ENCODE results near the gene OR52N5. TPM values are rescaled to one million over a fixed set of nuclear protein-coding genes. Genes with fewer than 3 reads are reported as not detected.

The OR52N5 gene
- total RNA-seq, 2 donors from 2014 or later, result not detected

DNA sequence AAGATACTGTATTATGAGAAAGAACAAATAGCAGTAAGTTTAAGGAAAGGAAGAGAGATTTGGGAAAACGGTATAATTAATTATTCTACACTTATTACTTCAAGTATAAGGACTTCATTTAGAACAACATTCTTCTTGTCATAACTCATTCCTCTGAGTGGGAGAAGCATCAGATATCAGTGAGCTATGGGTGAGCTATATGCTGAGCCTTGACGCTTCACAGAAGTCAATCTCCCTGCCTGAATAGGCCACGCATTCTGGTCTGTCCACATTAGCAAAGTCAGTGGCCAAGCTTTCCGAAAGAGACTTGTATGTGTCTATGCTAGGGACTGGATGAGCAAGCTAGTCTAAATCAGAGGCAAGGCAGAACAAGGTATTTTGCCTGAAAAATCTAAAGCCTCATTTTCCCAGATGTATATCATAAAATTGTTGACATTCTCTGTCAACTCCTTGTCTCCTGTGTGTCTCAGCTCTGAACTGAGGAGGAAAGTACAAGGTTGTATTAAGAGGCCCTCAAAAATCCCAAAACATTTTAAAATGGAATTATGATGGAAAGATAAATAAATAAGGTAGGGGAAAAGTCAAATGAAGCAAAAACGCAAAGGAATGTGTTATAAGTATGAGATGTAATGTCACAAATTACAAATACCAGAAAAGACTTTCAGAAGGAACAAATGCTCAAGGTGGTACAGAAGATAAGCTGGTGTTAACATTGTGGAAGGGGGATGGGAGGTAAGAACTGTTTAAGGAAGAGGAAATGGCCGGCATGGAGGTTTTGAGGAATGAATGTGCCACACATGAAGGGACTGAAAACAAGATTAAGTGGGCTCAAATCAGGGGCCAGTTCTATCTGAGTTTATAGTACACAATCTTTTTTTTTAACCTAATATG is 27.0 kb upstream of the OR52N5 start:
- Histone ChIP-seq H3K4me1 (replicated peaks) (no peaks in the 10 kb centered on the region), H3K36me3 (no peaks in the 10 kb centered on the region), H3K4me3 (no peak overlapping the region), H3K27me3 (replicated peaks; ENCODE audit: insufficient read depth) (no peaks in the 10 kb centered on the region), H3K9me3 (no peaks in the 10 kb centered on the region), H3K27ac (no peak overlapping the region)
- intact Hi-C loops (cut with DNase I), result loop anchor here (5.0 to 10.0 kb wide), 3 partner anchors 135 to 683 kb away; no protein-coding TSS in a partner anchor
- TF ChIP-seq POLR2AphosphoS5 (IDR thresholded peaks at IDR 0.05) (no peak), POLR2A (IDR thresholded peaks at IDR 0.05) (no peak)
- TF ChIP-seq, protein P1, sequence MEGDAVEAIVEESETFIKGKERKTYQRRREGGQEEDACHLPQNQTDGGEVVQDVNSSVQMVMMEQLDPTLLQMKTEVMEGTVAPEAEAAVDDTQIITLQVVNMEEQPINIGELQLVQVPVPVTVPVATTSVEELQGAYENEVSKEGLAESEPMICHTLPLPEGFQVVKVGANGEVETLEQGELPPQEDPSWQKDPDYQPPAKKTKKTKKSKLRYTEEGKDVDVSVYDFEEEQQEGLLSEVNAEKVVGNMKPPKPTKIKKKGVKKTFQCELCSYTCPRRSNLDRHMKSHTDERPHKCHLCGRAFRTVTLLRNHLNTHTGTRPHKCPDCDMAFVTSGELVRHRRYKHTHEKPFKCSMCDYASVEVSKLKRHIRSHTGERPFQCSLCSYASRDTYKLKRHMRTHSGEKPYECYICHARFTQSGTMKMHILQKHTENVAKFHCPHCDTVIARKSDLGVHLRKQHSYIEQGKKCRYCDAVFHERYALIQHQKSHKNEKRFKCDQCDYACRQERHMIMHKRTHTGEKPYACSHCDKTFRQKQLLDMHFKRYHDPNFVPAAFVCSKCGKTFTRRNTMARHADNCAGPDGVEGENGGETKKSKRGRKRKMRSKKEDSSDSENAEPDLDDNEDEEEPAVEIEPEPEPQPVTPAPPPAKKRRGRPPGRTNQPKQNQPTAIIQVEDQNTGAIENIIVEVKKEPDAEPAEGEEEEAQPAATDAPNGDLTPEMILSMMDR (IDR thresholded peaks at IDR 0.05), result no peak
- 74% methylated on average over 6 of the region's 6 CpGs for WGBS
- DNase-seq (ENCODE audit: low spot score), result no peak

DNA sequence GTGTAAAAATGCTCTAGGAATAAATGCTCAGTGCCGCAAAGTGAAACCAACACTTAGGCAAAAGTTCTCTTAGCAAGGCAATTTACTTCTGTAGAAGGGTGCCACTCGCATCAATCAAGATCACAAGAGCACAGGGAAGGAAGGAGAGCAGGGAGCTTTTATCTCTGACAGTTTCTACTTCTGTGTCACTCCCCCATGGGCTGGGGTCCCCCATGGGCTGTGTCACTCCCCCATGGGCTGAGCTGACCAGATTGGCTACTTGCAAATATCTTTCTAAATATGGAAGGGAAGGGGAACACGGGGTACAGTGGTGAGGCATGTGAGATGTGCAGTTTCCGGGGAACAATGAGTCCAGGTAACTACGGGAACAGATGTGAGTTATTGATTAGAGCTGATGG is 26.0 kb upstream of the OR52N5 start:
- no peak for DNase-seq (ENCODE audit: low spot score)
- no peaks in the 10 kb centered on the region for H3K4me1 ChIP-seq (replicated peaks)
- H3K36me3 ChIP-seq, result no peaks in the 10 kb centered on the region

GRCh38 chr11:5808500-5809121 is 25.5 kb upstream of the OR52N5 start, which contains the start of gene OR52N2:
OR52N2 (plus strand) TSS chr11:5808924; CDS start chr11:5820336, 11,412 bp downstream.
- WGBS, result 24% methylated on average over 24 of the region's 24 CpGs
- Histone ChIP-seq H3K9me3 (no peaks in the 10 kb centered on the region), H3K4me1 (replicated peaks) (no peaks in the 10 kb centered on the region), H3K27ac (no peak within 1 kb of the TSS), H3K36me3 (no peaks in the 10 kb centered on the region), H3K27me3 (replicated peaks; ENCODE audit: insufficient read depth) (no peaks in the 10 kb centered on the region), H3K4me3 (peak within 1 kb of the TSS; percentile 18 to 20)
- DNase-seq (ENCODE audit: low spot score), result peak; percentile 63
- TF ChIP-seq, protein P1 (IDR thresholded peaks at IDR 0.05), result peak; percentile 41 to 79 (median 68)
- TF ChIP-seq POLR2AphosphoS5 (IDR thresholded peaks at IDR 0.05), result no peak
- intact Hi-C loops (cut with DNase I), result loop anchor here (5.0 to 10.0 kb wide), 3 partner anchors 134 to 681 kb away; no protein-coding TSS in a partner anchor

More for the DNA sequence above, 26.0 kb upstream of the OR52N5 start:
- Histone ChIP-seq H3K27me3 (replicated peaks; ENCODE audit: insufficient read depth) (no peaks in the 10 kb centered on the region), H3K9me3 (no peaks in the 10 kb centered on the region), H3K4me3 (peak overlapping the region; percentile 18 to 20), H3K27ac (no peak overlapping the region)
- TF ChIP-seq POLR2AphosphoS5 (IDR thresholded peaks at IDR 0.05) (no peak), POLR2A (IDR thresholded peaks at IDR 0.05) (no peak)
- TF ChIP-seq, protein P1 (IDR thresholded peaks at IDR 0.05), result no peak
- 60% methylated on average over 5 of the region's 5 CpGs for WGBS
- intact Hi-C loops (cut with DNase I), result loop anchor here (5.0 to 10.0 kb wide), 3 partner anchors 134 to 682 kb away; no protein-coding TSS in a partner anchor

DNA sequence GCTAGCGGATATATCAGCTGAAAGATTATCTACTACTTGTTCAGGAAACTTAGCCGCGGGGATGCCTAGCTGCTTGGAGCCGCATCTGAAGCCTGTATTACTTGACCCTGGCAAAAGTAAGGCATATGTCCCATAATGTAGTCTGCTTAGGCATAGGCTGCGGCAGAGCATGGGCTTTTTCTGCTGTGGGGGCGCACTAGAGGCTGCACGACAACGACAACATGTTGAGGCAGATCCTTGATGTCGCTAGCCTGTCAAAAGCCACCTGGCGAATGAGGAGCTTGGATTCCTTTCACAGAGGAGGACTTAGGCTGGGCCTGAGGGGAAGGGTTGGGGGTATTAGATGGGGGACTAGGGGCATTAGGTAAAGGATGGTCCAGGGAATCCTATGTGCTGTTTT is 24.4 kb upstream of the OR52N5 start:
- WGBS, result 59% methylated on average over 10 of the region's 10 CpGs
- no peak for DNase-seq (ENCODE audit: low spot score)
- Histone ChIP-seq H3K36me3 (no peaks in the 10 kb centered on the region), H3K27ac (no peak overlapping the region), H3K9me3 (no peaks in the 10 kb centered on the region), H3K4me3 (no peak overlapping the region), H3K27me3 (replicated peaks; ENCODE audit: insufficient read depth) (no peaks in the 10 kb centered on the region), H3K4me1 (replicated peaks) (no peaks in the 10 kb centered on the region)
- no peak for TF ChIP-seq POLR2A (IDR thresholded peaks at IDR 0.05)
- no peak for TF ChIP-seq POLR2AphosphoS5 (IDR thresholded peaks at IDR 0.05)
- TF ChIP-seq, protein P1 (IDR thresholded peaks at IDR 0.05), result no peak
- intact Hi-C loops (cut with DNase I), result loop anchor here (5.0 to 10.0 kb wide), 3 partner anchors 133 to 680 kb away; no protein-coding TSS in a partner anchor

All from prostate gland (tissue), 2 donors.